ENCODE data around the gene PROC.

Gene PROC

DNA sequence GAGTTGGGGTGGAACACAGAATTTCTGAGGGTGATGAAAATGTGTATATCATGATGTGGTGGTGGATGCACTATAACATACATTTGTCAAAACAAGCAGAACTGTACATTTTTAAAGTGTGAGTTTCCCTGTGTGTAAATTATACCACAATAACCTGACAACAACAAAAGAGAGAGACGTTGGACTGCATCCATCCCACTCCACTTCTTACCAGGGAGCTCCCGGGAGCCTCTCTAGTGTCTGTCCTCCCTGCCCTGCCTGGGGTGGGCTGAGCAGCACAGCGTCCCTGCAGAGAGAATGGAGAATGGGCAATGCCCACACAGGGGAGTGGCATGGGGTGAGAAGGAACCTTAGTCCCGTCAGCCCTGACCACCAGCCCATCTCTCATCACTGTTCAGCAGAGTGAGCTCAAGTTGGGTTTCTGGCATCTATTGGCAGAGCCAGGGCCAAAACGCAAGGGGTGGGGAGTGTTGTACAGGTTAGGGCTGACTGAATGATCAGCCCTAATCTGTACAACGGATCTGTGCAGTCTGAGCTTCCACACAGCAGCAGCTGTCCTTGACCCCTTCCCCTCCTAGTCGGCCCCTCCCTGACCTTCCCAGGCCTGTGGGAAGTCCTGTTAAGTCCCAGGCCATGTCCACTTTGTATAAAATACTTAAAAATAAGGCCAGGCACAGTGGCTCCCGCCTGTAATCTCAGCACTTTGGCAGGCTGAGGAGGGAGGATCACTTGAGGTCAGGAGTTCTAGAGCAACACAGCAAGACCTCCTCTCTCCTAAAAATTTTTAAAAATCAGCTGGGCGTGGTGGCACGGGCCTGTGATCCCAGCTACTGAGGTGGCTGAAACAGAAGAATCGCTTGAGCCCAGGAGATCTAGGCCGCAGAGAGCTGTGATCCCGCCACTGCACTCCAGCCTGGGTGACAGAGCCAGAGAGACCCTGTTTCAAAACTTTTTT is 3.3 kb upstream of the PROC start:
- DNase-seq = no peak

- DNase-seq = no peak
These were observed 2.4 kb upstream of the PROC start for GRCh38 chr2:127415593-127416505.

DNA sequence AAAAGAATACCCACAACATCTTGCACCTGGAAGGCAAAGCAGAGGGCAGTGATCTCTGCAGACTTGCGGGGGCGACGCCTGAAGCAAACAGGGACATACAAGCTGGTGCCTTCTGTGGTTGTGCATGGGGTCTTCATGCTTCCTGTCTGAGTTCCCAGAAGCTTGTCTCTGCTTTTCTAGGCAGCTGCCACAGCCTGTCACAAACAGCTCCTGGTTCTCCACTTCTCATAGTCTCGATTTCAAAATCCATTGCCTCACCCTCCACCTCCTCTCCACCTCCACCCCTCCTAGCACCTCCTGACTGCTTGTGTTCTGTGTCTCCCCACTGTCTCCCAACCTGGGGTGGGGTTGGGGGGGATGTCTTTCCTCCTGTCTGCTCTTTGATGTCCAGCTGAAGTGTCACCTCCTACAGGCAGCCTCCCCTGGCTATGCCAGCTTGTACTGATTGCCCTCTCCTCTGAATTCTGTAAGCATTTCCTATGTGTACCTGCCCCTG is 1.7 kb upstream of the PROC start:
- no peak for DNase-seq

DNA sequence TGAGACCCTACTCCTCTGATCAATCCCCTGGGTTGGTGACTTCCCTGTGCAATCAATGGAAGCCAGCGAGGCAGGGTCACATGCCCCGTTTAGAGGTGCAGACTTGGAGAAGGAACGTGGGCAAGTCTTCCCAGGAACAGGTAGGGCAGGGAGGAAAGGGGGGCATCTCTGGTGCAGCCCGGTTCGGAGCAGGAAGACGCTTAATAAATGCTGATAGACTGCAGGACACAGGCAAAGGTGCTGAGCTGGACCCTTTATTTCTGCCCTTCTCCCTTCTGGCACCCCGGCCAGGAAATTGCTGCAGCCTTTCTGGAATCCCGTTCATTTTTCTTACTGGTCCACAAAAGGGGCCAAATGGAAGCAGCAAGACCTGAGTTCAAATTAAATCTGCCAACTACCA is 821 bp upstream of the PROC start:
- DNase-seq = no peak

GRCh38 chr2:127419112-127419430 is 844 bp downstream of the PROC start:
- no peak for DNase-seq

- DNase-seq = no peak
These were observed 1.3 kb downstream of the PROC start for GRCh38 chr2:127419448-127420038.

DNA sequence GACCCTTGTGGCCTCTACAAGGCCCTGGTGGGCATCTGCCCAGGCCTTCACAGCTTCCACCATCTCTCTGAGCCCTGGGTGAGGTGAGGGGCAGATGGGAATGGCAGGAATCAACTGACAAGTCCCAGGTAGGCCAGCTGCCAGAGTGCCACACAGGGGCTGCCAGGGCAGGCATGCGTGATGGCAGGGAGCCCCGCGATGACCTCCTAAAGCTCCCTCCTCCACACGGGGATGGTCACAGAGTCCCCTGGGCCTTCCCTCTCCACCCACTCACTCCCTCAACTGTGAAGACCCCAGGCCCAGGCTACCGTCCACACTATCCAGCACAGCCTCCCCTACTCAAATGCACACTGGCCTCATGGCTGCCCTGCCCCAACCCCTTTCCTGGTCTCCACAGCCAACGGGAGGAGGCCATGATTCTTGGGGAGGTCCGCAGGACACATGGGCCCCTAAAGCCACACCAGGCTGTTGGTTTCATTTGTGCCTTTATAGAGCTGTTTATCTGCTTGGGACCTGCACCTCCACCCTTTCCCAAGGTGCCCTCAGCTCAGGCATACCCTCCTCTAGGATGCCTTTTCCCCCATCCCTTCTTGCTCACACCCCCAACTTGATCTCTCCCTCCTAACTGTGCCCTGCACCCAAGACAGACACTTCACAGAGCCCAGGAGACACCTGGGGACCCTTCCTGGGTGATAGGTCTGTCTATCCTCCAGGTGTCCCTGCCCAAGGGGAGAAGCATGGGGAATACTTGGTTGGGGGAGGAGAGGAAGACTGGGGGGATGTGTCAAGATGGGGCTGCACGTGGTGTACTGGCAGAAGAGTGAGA is 2.0 kb downstream of the PROC start:
- no peak for DNase-seq

GRCh38 chr2:127421116-127421800 is 3.0 kb downstream of the PROC start:
- no peak for DNase-seq

- no peak for DNase-seq
These were observed 3.8 kb downstream of the PROC start for GRCh38 chr2:127421871-127422558.

- DNase-seq = no peak
These were observed 4.6 kb downstream of the PROC start for GRCh38 chr2:127422559-127423477.

DNA sequence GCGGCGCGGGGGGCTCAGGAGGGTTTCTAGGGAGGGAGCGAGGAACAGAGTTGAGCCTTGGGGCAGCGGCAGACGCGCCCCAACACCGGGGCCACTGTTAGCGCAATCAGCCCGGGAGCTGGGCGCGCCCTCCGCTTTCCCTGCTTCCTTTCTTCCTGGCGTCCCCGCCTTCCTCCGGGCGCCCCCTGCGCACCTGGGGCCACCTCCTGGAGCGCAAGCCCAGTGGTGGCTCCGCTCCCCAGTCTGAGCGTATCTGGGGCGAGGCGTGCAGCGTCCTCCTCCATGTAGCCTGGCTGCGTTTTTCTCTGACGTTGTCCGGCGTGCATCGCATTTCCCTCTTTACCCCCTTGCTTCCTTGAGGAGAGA is 5.2 kb downstream of the PROC start:
- DNase-seq = no peak

DNA sequence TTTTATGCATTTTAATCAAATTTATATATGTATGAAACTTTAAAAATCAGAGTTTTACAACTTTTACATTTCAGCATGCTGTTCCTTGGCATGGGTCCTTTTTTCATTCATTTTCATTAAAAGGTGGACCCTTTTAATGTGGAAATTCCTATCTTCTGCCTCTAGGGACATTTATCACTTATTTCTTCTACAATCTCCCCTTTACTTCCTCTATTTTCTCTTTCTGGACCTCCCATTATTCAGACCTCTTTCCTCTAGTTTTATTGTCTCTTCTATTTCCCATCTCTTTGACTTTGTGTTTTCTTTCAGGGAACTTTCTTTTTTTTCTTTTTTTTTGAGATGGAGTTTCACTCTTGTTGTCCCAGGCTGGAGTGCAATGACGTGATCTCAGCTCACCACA is 5.7 kb downstream of the PROC start:
- no peak for DNase-seq

- DNase-seq = no peak
These were observed 6.6 kb downstream of the PROC start for GRCh38 chr2:127424598-127425520.

DNA sequence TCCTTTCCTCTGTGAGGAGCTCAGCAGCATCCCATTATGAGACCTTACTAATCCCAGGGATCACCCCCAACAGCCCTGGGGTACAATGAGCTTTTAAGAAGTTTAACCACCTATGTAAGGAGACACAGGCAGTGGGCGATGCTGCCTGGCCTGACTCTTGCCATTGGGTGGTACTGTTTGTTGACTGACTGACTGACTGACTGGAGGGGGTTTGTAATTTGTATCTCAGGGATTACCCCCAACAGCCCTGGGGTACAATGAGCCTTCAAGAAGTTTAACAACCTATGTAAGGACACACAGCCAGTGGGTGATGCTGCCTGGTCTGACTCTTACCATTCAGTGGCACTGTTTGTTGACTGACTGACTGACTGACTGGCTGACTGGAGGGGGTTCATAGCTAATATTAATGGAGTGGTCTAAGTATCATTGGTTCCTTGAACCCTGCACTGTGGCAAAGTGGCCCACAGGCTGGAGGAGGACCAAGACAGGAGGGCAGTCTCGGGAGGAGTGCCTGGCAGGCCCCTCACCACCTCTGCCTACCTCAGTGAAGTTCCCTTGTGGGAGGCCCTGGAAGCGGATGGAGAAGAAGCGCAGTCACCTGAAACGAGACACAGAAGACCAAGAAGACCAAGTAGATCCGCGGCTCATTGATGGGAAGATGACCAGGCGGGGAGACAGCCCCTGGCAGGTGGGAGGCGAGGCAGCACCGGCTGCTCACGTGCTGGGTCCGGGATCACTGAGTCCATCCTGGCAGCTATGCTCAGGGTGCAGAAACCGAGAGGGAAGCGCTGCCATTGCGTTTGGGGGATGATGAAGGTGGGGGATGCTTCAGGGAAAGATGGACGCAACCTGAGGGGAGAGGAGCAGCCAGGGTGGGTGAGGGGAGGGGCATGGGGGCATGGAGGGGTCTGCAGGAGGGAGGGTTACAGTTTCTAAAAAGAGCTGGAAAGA is 7.6 kb downstream of the PROC start:
- no peak for DNase-seq

- DNase-seq = no peak
These were observed 8.5 kb downstream of the PROC start for GRCh38 chr2:127426501-127427354.

GRCh38 chr2:127427376-127428056 is 9.3 kb downstream of the PROC start:
- DNase-seq = no peak

Data from NCI-H226 (cell line).